GM18519 (cell line): Measurements from ENCODE around the gene POLA2.

Experiments
- ATAC-seq: cut with Tn5 transposase; IDR thresholded peaks from one replicate; pipeline ENCODE4 v1.9.1; 2021; ENCODE audit warnings: mild to moderate bottlenecking, moderate library complexity; ENCODE audit not compliant: unreplicated experiment, low FRiP score

POLA2 gene

DNA sequence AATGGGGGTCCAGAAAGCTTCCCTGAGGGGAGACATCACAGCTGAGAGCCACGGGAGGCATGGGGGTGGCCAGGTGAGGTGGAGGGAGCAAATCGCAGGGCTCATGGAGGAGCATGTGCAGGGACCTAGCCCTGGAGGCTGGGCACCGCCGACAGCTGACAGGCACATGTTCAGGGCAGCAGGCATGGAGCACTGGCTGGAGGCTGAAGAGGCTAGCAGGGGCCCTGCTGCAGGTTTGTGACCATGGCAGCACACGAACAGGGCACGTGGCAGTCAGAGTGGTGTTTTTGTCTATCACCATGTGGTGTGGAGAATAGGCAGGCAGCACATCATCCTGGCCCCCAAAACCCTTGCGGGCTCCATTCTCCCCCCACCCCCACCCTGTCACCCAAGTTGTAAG lies 42.9 kb downstream of the POLA2 start:
- no peak for ATAC-seq

- no peak for ATAC-seq
Measured at GRCh38 chr11:65305501-65306268, 43.9 kb downstream of the POLA2 start.

DNA sequence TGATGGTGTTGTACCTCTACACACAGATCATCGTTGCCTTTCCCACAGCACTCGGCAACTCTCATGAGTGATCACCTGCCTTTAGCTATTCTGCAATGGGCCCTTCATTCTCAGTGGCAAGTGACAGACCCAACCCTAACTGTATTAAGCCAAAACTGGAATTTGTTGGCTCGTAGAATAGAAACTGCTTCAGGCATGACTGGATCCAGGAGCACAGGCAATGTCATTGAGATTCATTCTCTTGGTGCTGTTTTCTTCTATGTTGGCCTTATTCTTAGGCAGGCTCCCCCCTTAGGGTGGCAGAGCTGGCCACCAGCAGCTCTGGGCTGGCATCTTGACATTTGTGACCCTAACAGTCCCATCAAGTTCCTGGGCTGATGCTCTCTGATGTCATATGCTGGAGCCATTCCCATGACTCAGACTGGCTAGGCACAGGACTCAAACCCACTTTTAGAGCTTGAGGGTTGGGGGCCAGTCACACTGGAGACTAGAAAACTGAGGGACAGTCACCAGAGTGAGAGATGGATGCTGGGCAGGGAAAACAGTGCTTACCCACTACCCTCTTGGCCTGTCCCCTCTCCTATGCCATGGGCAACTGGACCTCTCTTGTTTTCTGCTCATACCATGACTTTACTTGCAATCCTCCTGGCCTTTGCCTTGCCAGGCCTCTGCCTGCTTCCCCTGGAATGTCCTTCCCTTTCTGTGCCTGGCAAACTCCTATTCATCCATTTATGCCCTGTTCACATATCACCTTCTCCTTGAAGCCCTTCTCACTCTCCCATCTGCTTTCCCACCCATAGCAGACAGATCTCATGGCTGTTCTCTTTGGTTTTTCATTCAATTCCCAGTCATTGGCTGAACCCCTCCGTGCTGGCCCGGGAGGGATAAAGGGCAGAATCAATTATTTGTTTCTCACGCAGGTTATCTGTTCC lies 45.8 kb downstream of the POLA2 start:
- ATAC-seq: no peak

DNA sequence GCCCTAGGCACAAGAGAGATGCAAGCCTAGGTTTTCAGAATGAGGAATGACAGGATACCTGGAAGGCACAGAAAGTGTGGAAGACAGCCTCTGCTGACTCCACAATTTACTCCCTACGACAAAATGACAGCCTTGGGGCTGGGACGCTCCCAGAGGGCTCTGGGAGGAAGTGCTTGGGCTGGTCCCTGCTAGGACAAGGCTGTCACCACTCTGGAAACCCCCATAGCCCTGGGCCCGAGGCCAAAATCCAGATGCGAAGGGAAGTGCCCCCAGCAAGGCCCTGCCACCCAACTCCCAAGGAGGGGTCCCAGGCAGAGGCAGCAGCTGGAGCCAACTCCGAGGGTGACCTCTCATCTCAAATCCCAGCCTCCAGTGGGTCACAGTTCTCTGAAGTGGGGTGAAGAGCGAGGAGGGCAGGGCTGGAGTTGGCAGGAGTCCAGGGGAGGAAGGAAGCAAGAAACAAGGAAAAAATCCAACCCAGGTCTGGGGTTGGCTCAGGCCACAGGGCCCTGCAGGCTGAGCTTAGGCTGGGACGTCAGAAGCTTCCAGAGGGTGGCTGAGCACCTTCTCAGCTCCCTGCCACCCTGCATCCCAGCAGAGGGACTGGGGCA lies 46.6 kb downstream of the POLA2 start:
- ATAC-seq: no peak

GRCh38 chr11:65309006-65309405 lies 47.2 kb downstream of the POLA2 start:
- ATAC-seq: no peak

- ATAC-seq: no peak
Measured at GRCh38 chr11:65310215-65310614, 48.5 kb downstream of the POLA2 start.

DNA sequence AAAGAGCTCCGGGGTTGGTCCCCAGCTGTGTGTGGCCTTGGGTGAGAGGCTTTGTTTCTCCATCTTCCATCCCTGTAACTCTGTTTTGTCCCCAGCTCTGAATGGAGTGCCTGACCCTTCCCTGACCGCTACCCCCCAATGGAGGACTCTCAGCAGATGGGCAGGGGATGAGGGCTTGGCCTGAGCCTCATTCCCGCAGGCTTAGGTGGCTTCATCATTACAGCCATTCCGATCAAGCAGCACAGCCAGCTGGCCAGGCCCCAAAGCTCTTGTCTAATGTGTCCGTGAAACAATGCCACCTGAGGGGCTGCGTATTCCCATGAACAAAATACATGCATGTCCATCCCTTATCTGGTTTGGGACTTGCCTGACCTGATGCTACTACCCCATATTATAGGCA lies 49.0 kb downstream of the POLA2 start:
- no peak for ATAC-seq

- no peak for ATAC-seq
Measured at GRCh38 chr11:65311170-65311678, 49.5 kb downstream of the POLA2 start.

DNA sequence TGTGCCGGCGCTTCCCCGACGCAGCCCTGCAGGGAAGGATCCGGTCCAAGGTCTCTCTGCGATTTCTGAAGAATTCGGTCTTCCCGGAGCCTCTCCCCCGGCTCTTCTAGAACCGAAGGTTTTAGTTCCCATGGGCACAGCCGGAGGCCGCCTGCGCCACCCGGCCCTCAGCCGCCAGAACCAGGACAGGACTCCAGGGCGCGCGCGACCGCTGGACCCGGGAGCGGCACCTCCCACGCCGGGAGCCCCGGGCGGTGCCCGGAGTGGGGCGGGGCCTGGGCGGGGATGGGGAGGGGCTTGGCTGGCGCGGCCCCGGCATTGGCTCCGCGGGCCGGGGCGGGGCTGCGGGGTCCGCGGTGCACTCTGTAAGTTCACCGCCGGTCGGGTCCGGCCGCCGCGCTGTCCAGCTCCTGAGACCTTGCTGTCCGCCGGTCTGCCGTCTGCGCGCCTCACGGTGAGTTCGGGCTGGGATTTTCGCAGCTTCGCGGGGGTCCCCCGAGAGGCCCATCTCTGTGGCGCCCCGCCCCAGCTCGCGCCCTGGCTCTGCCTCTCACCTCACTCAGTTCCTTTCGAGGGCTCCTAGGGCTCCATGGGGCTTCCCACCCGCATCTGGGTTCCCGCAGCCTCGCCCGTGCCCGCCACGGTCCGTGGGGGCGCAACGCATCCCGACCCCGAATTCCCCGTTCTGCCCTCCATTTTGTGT lies 52.9 kb downstream of the POLA2 start, which contains the start of gene CDC42EP2:
Gene CDC42EP2 (plus strand): TSS at position 366 of the 703 bp plus-strand sequence. CDS start 6,033 bp downstream, outside the sequence.
- ATAC-seq: no peak

DNA sequence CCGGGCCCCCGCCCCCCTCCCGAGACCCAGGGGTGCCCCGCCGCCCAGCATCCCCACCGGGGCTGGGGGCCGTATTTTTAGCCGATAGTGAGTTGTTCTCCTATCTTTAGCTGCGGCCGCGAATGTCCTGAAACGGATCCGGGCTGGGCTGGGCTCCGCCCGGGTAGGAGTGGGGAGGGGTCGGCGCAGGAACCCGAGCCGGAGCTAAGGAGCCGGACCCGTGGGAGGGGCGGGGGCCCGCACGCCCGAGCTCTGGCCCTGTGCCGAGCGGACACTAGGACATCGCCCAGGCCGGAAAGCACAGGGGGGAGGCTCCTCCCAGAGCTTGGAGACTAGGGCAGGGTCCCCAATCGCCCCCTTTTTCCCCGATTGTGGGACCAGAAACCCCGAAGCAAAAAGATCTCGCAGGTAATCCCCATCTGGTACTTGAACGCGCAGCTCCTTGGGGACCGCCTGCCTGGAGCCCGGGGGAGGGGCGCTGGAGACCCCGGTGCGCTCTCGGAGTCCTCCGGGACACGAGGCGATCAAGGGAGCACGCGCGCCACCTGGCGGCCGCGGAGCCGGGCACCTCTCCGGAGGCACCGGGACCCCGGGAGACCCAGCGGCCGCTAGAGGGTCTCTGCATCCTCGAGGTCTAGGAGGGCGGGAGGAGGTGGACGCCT lies 53.6 kb downstream of the POLA2 start:
- no peak for ATAC-seq

DNA sequence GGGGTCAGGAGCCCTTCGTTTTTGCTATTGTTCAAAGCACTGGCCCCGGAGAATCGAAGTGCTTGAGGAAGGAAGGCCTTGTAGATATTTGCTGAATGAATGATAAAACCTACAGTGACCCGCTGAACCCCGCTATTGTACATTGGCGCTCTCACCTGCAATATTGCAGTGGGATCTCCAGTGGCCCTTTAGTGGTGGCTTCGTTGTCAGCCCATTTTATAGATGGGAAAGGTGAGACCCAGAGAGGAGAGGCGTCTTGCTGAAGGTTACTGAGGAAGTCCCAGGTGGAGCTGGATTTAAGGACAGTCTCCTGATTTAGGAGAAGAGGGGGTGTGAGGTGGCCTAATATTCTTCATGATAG lies 54.1 kb downstream of the POLA2 start:
- no peak for ATAC-seq

GRCh38 chr11:65316227-65317024 lies 54.7 kb downstream of the POLA2 start:
- ATAC-seq: no peak

GRCh38 chr11:65317025-65317786 lies 55.4 kb downstream of the POLA2 start:
- no peak for ATAC-seq

DNA sequence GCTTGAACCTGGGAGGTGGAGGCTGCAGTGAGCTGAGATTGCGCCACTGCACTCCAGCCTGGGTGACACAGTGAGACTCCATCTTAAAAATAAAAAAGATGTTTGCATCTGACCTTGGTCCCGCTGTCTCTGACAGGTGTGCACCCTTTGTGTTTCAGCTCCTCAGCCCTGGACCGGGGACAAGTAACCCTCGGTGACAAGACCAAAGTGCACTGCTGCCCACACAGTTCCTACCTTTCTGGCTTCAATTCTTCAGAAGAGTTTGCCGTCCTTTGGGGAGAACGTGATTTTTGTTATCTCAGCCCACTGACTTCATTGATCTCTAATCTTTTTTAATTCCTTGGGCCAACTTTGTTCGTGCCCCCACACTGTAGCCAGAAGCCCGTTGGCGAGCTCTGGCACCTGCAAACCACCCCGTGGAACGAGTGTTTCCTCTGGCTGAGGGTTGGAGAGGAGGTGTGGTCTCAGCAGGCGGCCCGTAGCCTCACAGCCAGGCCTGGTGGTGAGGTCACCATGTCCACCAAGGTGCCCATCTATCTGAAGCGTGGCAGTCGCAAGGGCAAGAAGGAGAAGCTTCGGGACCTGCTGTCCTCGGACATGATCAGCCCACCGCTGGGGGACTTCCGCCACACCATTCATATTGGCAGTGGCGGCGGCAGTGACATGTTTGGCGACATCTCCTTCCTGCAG lies 58.8 kb downstream of the POLA2 start:
- ATAC-seq: no peak

- ATAC-seq: no peak
Measured at GRCh38 chr11:65321076-65321475, 59.3 kb downstream of the POLA2 start.

- no peak for ATAC-seq
Measured at GRCh38 chr11:65321828-65322485, 60.2 kb downstream of the POLA2 start.

DNA sequence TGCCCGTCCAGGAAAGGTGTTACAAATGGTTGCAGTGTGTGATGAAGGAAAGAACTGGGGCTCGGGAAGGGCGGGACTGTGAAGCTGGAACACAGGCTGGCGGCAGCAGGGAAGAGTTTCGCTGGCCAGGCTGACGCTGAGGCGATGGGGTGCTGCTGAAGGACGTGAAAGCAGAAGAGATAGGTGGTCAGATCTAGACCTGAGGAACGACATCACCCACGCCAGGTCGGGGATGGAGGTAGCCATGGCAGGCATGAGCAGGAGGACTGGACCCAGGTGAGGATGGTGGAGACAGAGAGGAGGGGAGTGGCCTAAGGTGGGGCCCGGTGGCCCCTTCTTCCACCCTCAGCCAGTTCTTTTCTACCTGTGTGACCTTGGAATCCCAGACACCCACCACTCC lies 62.1 kb downstream of the POLA2 start:
- no peak for ATAC-seq
